PFSK-1 (cell line): Measurements from ENCODE around the gene TTLL5.

ENCODE experiments used
- FOXP2 ChIP-seq: optimal IDR thresholded peaks from 2 replicates; pipeline ENCODE3; 2011; ENCODE audit warnings: borderline replicate concordance, control low read depth, inconsistent platforms; ENCODE audit not compliant: insufficient read depth; ENCODE audit errors: extremely low read length, extremely low read depth
- POLR2AphosphoS5 ChIP-seq: IDR thresholded peaks from 2 replicates; pipeline ENCODE4 v1.6.1; 2012; ENCODE audit warnings: low read depth, mild to moderate bottlenecking, control low read depth, low read length, moderate library complexity
- REST ChIP-seq, 2 experiments: IDR thresholded peaks; 2 replicates each; pipeline versions ENCODE4 v1.6.1 to v1.8.0; 2011 to 2012; ENCODE audit warnings: low read depth in 2 of 2, low read length in 2 of 2, control low read depth in 1 of 2, inconsistent platforms in 1 of 2, mild to moderate bottlenecking in 1 of 2, moderate library complexity in 1 of 2; ENCODE audit not compliant: insufficient read depth in 1 of 2
- SIN3A ChIP-seq: IDR thresholded peaks from 2 replicates; pipeline ENCODE4 v1.6.1; 2012; ENCODE audit warnings: mild to moderate bottlenecking, low read length, moderate library complexity, borderline replicate concordance; ENCODE audit not compliant: insufficient read depth
- TAF1 ChIP-seq: IDR thresholded peaks from 2 replicates; pipeline ENCODE4 v1.6.1; 2012; ENCODE audit warnings: low read length, control low read depth, borderline replicate concordance; ENCODE audit not compliant: insufficient read depth

Gene TTLL5

GRCh38 chr14:75927564-75928087, 266.6 kb downstream of the TTLL5 start:
- TF ChIP-seq REST (IDR thresholded peaks at IDR 0.05; ENCODE audit: insufficient read depth in 1 of 2, low read depth in 2 of 2, low read length in 2 of 2) (no peak), TAF1 (no peak), SIN3A (no peak), FOXP2 (no peak), POLR2AphosphoS5 (no peak)

GRCh38 chr14:75928690-75929181, 267.7 kb downstream of the TTLL5 start:
- TF ChIP-seq TAF1 (no peak), FOXP2 (no peak), POLR2AphosphoS5 (no peak), REST (IDR thresholded peaks at IDR 0.05; ENCODE audit: insufficient read depth in 1 of 2, low read depth in 2 of 2, low read length in 2 of 2) (no peak), SIN3A (no peak)

- TF ChIP-seq POLR2AphosphoS5, result no peak
- no peak for TF ChIP-seq SIN3A
- TF ChIP-seq REST (IDR thresholded peaks at IDR 0.05; ENCODE audit: insufficient read depth in 1 of 2, low read depth in 2 of 2, low read length in 2 of 2), result no peak
- TF ChIP-seq TAF1, result no peak
- TF ChIP-seq FOXP2, result no peak
Measured at GRCh38 chr14:75933712-75934296, 272.8 kb downstream of the TTLL5 start.

GRCh38 chr14:75934998-75935628, 274.1 kb downstream of the TTLL5 start:
- TF ChIP-seq SIN3A, result no peak
- no peak for TF ChIP-seq FOXP2
- TF ChIP-seq TAF1, result no peak
- TF ChIP-seq REST (IDR thresholded peaks at IDR 0.05; ENCODE audit: insufficient read depth in 1 of 2, low read depth in 2 of 2, low read length in 2 of 2), result no peak
- TF ChIP-seq POLR2AphosphoS5, result no peak
